Fibroblast of lung (primary cell): ENCODE measurements around the gene MRPS24.

Experiments
- CTCF ChIP-seq, 2 donors: IDR thresholded peaks in 1 of 2; conservative IDR thresholded peaks in 1 of 2; 1 replicate in 1 of 2; 2 replicates in 1 of 2; pipeline ENCODE4 v1.5.1; 2011 to 2012; ENCODE audit warnings: low read length in 2 of 2, control low read depth in 1 of 2, inconsistent platforms in 1 of 2, low read depth in 1 of 2, mild to moderate bottlenecking in 1 of 2
- EZH2 ChIP-seq: IDR thresholded peaks from 2 replicates; pipeline ENCODE4 v1.5.1; 2012; ENCODE audit warnings: low read length, control low read depth, mild to moderate bottlenecking; ENCODE audit errors: missing control alignments

GRCh38 chr7:43865277-43865676, 4.0 kb downstream of the MRPS24 start:
- TF ChIP-seq CTCF (conservative IDR thresholded peaks at IDR 0.05 in 1 of 2, IDR thresholded peaks at IDR 0.05 in 1 of 2; ENCODE audit: low read depth in 1 of 2, low read length in 2 of 2) (no peak), EZH2 (no peak)
